ENCODE measurements around the gene FAM124A. TPM values are rescaled to one million over a fixed set of nuclear protein-coding genes. Genes with fewer than 3 reads are reported as not detected.
"Not testable (repeated sequence)": the region's sequence is repeated elsewhere in the genome, so short reads cannot be mapped to it uniquely, and the experiment has no call there.

Gene FAM124A
- total and polyA plus RNA-seq, 9 donors = 0.48 to 8.8 (median 1.9) TPM

- intact Hi-C loops (cut with DNase I) = loop anchor here in 3 of 4 donors (2.0 to 10.0 kb wide), 3 partner anchors 62 to 142 kb away; partner anchors contain the start of gene FAM124A (in 2 of the 3)
- peak; percentile 62 to 84 (median 68) for DNase-seq
- no peaks in the 10 kb centered on the region for H3K36me3 ChIP-seq
- H3K4me3 ChIP-seq = no peak overlapping the region
- no peak overlapping the region for H3K27ac ChIP-seq
- H3K9me3 ChIP-seq = no peaks in the 10 kb centered on the region
- TF ChIP-seq EP300 (IDR thresholded peaks at IDR 0.05) = no peak
- peak; percentile 42 to 66 (median 43) for TF ChIP-seq CTCF (IDR thresholded peaks at IDR 0.05)
- TF ChIP-seq POLR2A (IDR thresholded peaks at IDR 0.05) = no peak
- WGBS, 3 donors = 39 to 43% (median 40%) methylated on average over 13 of the region's 13 CpGs
- peaks cover 3% of the 10 kb centered on the region for H3K4me1 ChIP-seq (ENCODE audit: insufficient read depth)
- no peaks in the 10 kb centered on the region for H3K27me3 ChIP-seq
Measured at GRCh38 chr13:51286135-51287002, 64.2 kb downstream of the FAM124A start.

- Histone ChIP-seq H3K4me1 (ENCODE audit: insufficient read depth) (peaks cover 5% of the 10 kb centered on the region), H3K9me3 (no peaks in the 10 kb centered on the region), H3K27ac (no peak overlapping the region), H3K27me3 (no peaks in the 10 kb centered on the region), H3K36me3 (no peaks in the 10 kb centered on the region), H3K4me3 (no peak overlapping the region)
- DNase-seq = no peak
- TF ChIP-seq EP300 (IDR thresholded peaks at IDR 0.05) (no peak), CTCF (IDR thresholded peaks at IDR 0.05) (no peak), POLR2A (IDR thresholded peaks at IDR 0.05) (no peak)
- WGBS, 3 donors = 93 to 96% (median 94%) methylated on average over 4 of the region's 4 CpGs
- intact Hi-C loops (cut with DNase I) = loop anchor here in 3 of 4 donors (2.0 to 10.0 kb wide), 3 partner anchors 63 to 143 kb away; partner anchors contain the start of gene FAM124A (in 2 of the 3)
Measured at GRCh38 chr13:51287758-51288157, 65.6 kb downstream of the FAM124A start.

GRCh38 chr13:51288254-51288653 is 66.1 kb downstream of the FAM124A start:
- H3K27me3 ChIP-seq; DNase-seq; H3K4me3 ChIP-seq; H3K4me1 ChIP-seq (ENCODE audit: insufficient read depth); H3K9me3 ChIP-seq; H3K27ac ChIP-seq; H3K36me3 ChIP-seq: not testable (repeated sequence)
- 82 to 90% (median 85%) methylated on average over 1 of the region's 1 CpG for WGBS, 3 donors
- intact Hi-C loops (cut with DNase I) = loop anchor here in 2 of 4 donors (10.0 kb wide), 2 partner anchors 63 to 143 kb away; partner anchors contain the start of gene FAM124A (in 1 of the 2)

GRCh38 chr13:51291341-51291740 is 69.1 kb downstream of the FAM124A start:
- no peak for TF ChIP-seq POLR2A (IDR thresholded peaks at IDR 0.05)
- TF ChIP-seq CTCF (IDR thresholded peaks at IDR 0.05) = no peak
- no peak for TF ChIP-seq EP300 (IDR thresholded peaks at IDR 0.05)
- H3K9me3 ChIP-seq = no peaks in the 10 kb centered on the region
- peak overlapping the region in 1 of 2 donors; percentile 4 for H3K27ac ChIP-seq
- peaks cover 5% of the 10 kb centered on the region for H3K4me1 ChIP-seq (ENCODE audit: insufficient read depth)
- no peaks in the 10 kb centered on the region for H3K27me3 ChIP-seq
- intact Hi-C loops (cut with DNase I) = no loop called here
- WGBS, 3 donors = 46 to 51% (median 50%) methylated on average over 5 of the region's 5 CpGs
- H3K36me3 ChIP-seq = no peaks in the 10 kb centered on the region
- H3K4me3 ChIP-seq = no peak overlapping the region
- DNase-seq = no peak

Data from ovary (tissue), 9 donors.